Smooth muscle cell (in vitro differentiated cells): ENCODE measurements around the gene SEMA6B. TPM values are rescaled to one million over a fixed set of nuclear protein-coding genes. Genes with fewer than 3 reads are reported as not detected.
"Not testable (repeated sequence)": the region's sequence is repeated elsewhere in the genome, so short reads cannot be mapped to it uniquely, and the experiment has no call there.

Experiments
- DNase-seq: peaks from one replicate; lab custom pipeline; 2025; ENCODE audit not compliant: unreplicated experiment; lab: John Stamatoyannopoulos, UW
- H2AFZ ChIP-seq: fragments of 200-600 bp; sonication (generic); 2 replicates; pipeline ENCODE4 v1.6.0; 2016; ENCODE audit warnings: antibody characterized with exemption, low read depth, mild to moderate bottlenecking
- H3F3A ChIP-seq: fragments of 200-600 bp; sonication (generic); 2 replicates; pipeline ENCODE4 v1.6.0; 2017; ENCODE audit warnings: antibody characterized with exemption, low read depth
- H3K27ac ChIP-seq: fragments of 200-600 bp; sonication (generic); 2 replicates; pipeline ENCODE4 v1.5.1; 2016; ENCODE audit warnings: low read depth, mild to moderate bottlenecking
- H3K27me3 ChIP-seq: fragments of 200-600 bp; sonication (generic); 2 replicates; pipeline ENCODE4 v1.6.1; 2016; ENCODE audit warnings: low read depth, mild to moderate bottlenecking
- H3K36me3 ChIP-seq: fragments of 200-600 bp; sonication (generic); 2 replicates; pipeline ENCODE4 v1.5.1; 2016; ENCODE audit warnings: low read depth
- H3K4me1 ChIP-seq: fragments of 200-600 bp; sonication (generic); 2 replicates; pipeline ENCODE4 v1.5.1; 2016; ENCODE audit warnings: low read depth
- H3K4me2 ChIP-seq: fragments of 200-600 bp; sonication (generic); 2 replicates; pipeline ENCODE4 v1.6.0; 2016; ENCODE audit warnings: mild to moderate bottlenecking
- H3K4me3 ChIP-seq: fragments of 200-600 bp; sonication (generic); 2 replicates; pipeline ENCODE4 v1.5.1; 2016; ENCODE audit warnings: mild to moderate bottlenecking
- H3K79me2 ChIP-seq: fragments of 200-600 bp; sonication (generic); 2 replicates; pipeline ENCODE4 v1.6.0; 2016; ENCODE audit warnings: low read depth, mild to moderate bottlenecking
- H3K9ac ChIP-seq: fragments of 200-600 bp; sonication (generic); 2 replicates; pipeline ENCODE4 v1.6.0; 2016; ENCODE audit warnings: low read depth
- H3K9me3 ChIP-seq: fragments of 200-600 bp; sonication (generic); replicated peaks from 2 replicates; pipeline ENCODE4 v1.5.1; 2016; ENCODE audit warnings: low read depth
- H4K20me1 ChIP-seq: fragments of 200-600 bp; sonication (generic); 2 replicates; pipeline ENCODE4 v1.6.0; 2016; ENCODE audit warnings: low read depth
- WGBS: methylation state at CpG from one replicate; pipeline ENCODE4 v1.1.7; 2016; ENCODE audit warnings: low lambda C conversion rate; 5-methylcytosine and 5-hydroxymethylcytosine counted together
- polyA plus RNA-seq: library from polyadenylated mRNA; unstranded; fragments of >200 nt; fragmentation: Nextera tagmentation; extraction: Ambion mirVana; gene quantifications from 2 replicates; pipeline ENCODE4 v1.2.1, GENCODE V29; 2016
- total RNA-seq: library from RNA; depleted of rRNA; stranded (reverse); fragments of >200 nt; gene quantifications from 2 replicates; pipeline ENCODE4 v1.2.3, GENCODE V29; 2014
- TF ChIP-seq, protein P1 (sequence below): fragments of 200-600 bp; sonication (generic); IDR thresholded peaks from 2 replicates; pipeline ENCODE4 v1.5.1; 2017; ENCODE audit warnings: borderline replicate concordance, mild to moderate bottlenecking, antibody characterized with exemption; ENCODE audit not compliant: insufficient read depth, poor library complexity, severe bottlenecking

Gene SEMA6B
- total and polyA plus RNA-seq, 2 experiments from 2014 or later: 0.63 to 1.9 TPM

DNA sequence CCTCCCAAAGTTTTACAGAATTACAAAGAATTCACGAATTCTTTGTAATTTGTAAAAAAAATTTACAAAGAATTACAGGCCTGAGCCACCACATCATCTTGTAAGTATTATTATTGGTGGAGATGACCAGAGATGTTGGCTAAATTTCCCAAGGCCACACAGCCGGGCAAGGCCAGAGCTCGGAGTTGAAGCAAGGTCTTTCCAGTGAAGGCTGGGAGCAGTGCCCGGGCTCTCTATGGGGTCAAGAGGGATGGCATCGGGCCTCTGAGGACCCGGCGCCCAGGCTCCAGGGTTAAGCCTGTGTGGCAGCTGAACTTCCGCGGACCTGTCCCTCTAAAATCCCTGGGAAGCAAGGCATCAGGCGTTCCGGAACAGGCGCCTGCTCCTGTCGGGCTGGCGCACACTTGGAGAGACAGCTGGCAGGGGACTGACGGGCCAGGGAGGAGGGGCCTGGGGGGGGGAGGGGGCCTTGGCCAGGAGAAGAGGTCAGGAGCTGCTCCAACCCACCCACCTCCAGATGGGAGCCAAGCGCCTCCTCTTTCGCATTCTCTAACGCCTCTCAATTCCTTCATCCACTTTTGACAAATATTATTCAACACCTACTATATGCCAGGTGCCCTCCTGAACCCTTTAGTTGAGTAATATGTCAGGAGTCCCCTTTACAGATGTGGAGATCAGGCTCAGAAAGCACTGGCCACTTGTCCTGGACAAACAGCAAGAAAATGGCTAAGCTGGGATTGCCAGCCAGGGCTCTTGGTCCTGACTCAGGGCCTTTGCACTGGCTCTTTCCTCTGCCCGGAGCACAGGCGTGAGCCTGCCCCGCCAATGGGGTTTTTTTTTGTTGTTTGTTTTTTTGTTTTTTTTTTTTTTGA lies 36.8 kb upstream of the SEMA6B start:
- no peak overlapping the region for H3K4me3 ChIP-seq
- H3F3A ChIP-seq: peaks cover 8% of the 10 kb centered on the region
- H3K4me2 ChIP-seq: no peak overlapping the region
- peaks cover 18% of the 10 kb centered on the region for H3K27me3 ChIP-seq
- no peaks in the 10 kb centered on the region for H3K9me3 ChIP-seq
- TF ChIP-seq, protein P1, sequence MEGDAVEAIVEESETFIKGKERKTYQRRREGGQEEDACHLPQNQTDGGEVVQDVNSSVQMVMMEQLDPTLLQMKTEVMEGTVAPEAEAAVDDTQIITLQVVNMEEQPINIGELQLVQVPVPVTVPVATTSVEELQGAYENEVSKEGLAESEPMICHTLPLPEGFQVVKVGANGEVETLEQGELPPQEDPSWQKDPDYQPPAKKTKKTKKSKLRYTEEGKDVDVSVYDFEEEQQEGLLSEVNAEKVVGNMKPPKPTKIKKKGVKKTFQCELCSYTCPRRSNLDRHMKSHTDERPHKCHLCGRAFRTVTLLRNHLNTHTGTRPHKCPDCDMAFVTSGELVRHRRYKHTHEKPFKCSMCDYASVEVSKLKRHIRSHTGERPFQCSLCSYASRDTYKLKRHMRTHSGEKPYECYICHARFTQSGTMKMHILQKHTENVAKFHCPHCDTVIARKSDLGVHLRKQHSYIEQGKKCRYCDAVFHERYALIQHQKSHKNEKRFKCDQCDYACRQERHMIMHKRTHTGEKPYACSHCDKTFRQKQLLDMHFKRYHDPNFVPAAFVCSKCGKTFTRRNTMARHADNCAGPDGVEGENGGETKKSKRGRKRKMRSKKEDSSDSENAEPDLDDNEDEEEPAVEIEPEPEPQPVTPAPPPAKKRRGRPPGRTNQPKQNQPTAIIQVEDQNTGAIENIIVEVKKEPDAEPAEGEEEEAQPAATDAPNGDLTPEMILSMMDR: no peak
- no peak overlapping the region for H2AFZ ChIP-seq
- no peaks in the 10 kb centered on the region for H4K20me1 ChIP-seq
- H3K36me3 ChIP-seq: no peaks in the 10 kb centered on the region
- H3K9ac ChIP-seq: no peak overlapping the region
- no peak overlapping the region for H3K27ac ChIP-seq
- H3K4me1 ChIP-seq: peaks cover 7% of the 10 kb centered on the region
- no peaks in the 10 kb centered on the region for H3K79me2 ChIP-seq
- WGBS: 73% methylated on average over 21 of the region's 21 CpGs
- no peak for DNase-seq

DNA sequence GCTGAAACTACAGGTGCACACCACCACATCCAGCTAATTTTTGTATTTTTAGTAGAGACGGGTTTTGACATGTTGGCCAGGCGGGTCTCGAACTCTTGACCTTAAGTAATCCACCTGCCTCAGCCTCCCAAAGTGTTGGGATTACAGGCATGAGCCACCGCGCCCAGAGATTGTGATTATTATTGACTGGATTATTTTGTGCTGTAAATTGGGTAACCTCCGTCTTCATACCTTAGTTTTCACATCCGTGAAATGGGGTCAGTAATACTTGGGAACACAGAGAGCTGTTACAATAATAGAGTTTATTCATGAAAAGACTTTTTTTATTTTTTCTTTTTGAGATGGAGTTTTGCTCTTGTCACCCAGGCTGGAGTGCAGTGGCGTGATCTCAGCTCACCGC lies 35.7 kb upstream of the SEMA6B start:
- not testable (repeated sequence) for H3K9me3 ChIP-seq, H3K9ac ChIP-seq, H3K36me3 ChIP-seq, H3F3A ChIP-seq, H3K4me2 ChIP-seq, H3K4me1 ChIP-seq, DNase-seq, H4K20me1 ChIP-seq, H3K27ac ChIP-seq, H3K79me2 ChIP-seq, H2AFZ ChIP-seq, H3K4me3 ChIP-seq
- WGBS: 95% methylated on average over 9 of the region's 9 CpGs
- peaks cover 18% of the 10 kb centered on the region for H3K27me3 ChIP-seq

DNA sequence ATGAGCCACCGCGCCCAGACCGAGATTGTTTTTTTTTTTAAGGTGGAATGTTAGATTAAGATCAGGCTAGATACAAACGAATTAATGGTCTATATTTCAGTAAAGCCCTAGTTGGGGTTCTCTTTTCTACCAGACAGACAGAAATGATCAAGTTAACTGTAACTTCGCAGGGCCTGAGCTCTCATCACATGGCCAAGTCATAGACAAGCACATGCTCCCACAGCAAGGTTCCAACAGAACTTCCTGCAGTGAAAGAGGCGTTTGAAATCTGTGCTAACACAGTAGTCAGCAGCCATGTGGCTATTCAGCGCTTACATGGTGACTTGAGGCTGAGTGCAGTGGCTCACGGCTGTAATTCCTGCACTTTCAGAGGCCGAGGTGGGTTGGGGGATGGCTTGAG lies 34.7 kb upstream of the SEMA6B start:
- Histone ChIP-seq H3K9me3 (no peaks in the 10 kb centered on the region), H4K20me1 (no peaks in the 10 kb centered on the region), H3K27ac (no peak overlapping the region), H3K27me3 (peaks cover 18% of the 10 kb centered on the region), H3K4me3 (no peak overlapping the region), H3K4me1 (peaks cover 7% of the 10 kb centered on the region), H3K4me2 (no peak overlapping the region), H3K79me2 (no peaks in the 10 kb centered on the region), H3F3A (peaks cover 8% of the 10 kb centered on the region), H3K36me3 (no peaks in the 10 kb centered on the region), H2AFZ (no peak overlapping the region), H3K9ac (no peak overlapping the region)
- no peak for DNase-seq
- TF ChIP-seq, protein P1: no peak
- WGBS: 79% methylated on average over 9 of the region's 9 CpGs

DNA sequence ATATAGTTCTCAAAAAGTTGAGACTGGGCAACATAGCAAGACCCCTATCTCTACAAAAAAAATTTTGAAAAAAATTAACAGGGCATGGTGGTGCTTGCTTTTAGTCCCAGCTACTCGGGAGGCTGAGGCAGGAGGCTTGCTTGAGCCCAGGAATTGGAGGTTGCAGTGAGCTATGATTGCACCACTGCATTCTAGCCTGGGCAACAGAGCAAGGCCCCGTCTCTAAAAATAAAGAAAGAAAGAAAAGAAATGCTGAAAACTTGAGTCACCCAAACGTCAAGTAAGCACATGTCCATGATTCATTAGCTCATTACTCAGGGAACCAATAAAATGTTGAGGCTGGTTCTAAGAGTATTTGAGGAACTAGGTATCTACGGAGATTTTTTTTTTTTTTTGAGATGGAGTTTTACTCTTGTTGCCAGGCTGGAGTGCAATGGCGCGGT lies 33.9 kb upstream of the SEMA6B start:
- no peak overlapping the region for H2AFZ ChIP-seq
- H3K9me3 ChIP-seq: no peaks in the 10 kb centered on the region
- H3F3A ChIP-seq: peaks cover 8% of the 10 kb centered on the region
- DNase-seq: no peak
- no peak overlapping the region for H3K4me2 ChIP-seq
- H3K4me3 ChIP-seq: no peak overlapping the region
- TF ChIP-seq, protein P1: no peak
- no peaks in the 10 kb centered on the region for H3K36me3 ChIP-seq
- no peaks in the 10 kb centered on the region for H3K79me2 ChIP-seq
- H4K20me1 ChIP-seq: no peaks in the 10 kb centered on the region
- peaks cover 12% of the 10 kb centered on the region for H3K27me3 ChIP-seq
- no peak overlapping the region for H3K9ac ChIP-seq
- H3K27ac ChIP-seq: no peak overlapping the region
- WGBS: 59% methylated on average over 6 of the region's 6 CpGs
- peaks cover 3% of the 10 kb centered on the region for H3K4me1 ChIP-seq
